ENCODE data around the gene GRIK4.

DNA sequence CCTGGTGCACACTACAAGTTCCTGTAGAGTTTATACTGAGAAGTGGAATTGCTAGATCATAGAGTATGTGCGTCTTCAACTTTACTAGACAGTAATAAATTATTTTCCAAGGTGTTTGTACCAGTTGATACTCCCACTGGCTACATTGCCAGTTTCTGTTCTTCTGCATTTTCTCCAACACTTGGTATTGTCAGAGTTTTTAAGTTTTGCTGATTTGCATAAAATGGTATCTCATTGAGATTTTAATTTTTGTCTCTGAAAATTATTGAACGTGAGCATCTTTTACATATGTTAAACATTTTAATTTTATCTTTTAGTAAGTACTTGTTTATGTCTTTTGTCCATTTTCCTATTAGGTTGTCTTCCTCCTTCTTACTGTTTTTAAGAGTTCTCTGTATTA is 519.6 kb downstream of the GRIK4 start:
- TF ChIP-seq EZH2 (IDR thresholded peaks at IDR 0.05; ENCODE audit: insufficient read depth, poor library complexity, severe bottlenecking), result no peak
- TF ChIP-seq EZH2phosphoT487 (IDR thresholded peaks at IDR 0.05; ENCODE audit: insufficient read depth, low read depth), result no peak
